Gastrocnemius medialis (tissue), 4 donors: ENCODE data around the gene TGOLN2. TPM values are rescaled to one million over a fixed set of nuclear protein-coding genes. Genes with fewer than 3 reads are reported as not detected.
"Not testable (repeated sequence)": the region's sequence is repeated elsewhere in the genome, so short reads cannot be mapped to it uniquely, and the experiment has no call there.

Experiments
- ATAC-seq, 2 donors: fragments of 150-250 bp; one replicate each; pipeline ENCODE4 v1.9.1; 2016
- DNase-seq, 2 donors: peaks; one replicate each; pipeline ENCODE4 v3.0.0-alpha.2; 2019
- H3K27ac ChIP-seq, 4 donors: fragments of 200-600 bp; sonication (generic); 1 replicate in 1 of 4; 2 replicates in 3 of 4; pipeline ENCODE4 v1.5.1; 2016 to 2018; ENCODE audit warnings: mild to moderate bottlenecking in 2 of 4, moderate library complexity in 1 of 4
- H3K27me3 ChIP-seq, 3 donors: fragments of 200-600 bp; sonication (generic) in 2 of 3; 1 replicate in 1 of 3; 2 replicates in 2 of 3; pipeline versions ENCODE4 v1.5.1 to v1.6.0; 2016 to 2019; ENCODE audit warnings: mild to moderate bottlenecking in 1 of 3, moderate library complexity in 1 of 3
- H3K36me3 ChIP-seq, 2 donors: fragments of 200-600 bp; sonication (generic) in 1 of 2; one replicate each; pipeline ENCODE4 v1.5.1; 2017 to 2018
- H3K4me1 ChIP-seq, 2 donors: fragments of 200-600 bp; sonication (generic) in 1 of 2; one replicate each; pipeline ENCODE4 v1.5.1; 2016 to 2017; ENCODE audit warnings: mild to moderate bottlenecking in 2 of 2
- H3K4me3 ChIP-seq, 4 donors: fragments of 200-600 bp; sonication (generic) in 3 of 4; 1 replicate in 1 of 4; 2 replicates in 3 of 4; pipeline ENCODE4 v1.5.1; 2016 to 2019; ENCODE audit warnings: mild to moderate bottlenecking in 2 of 4
- H3K9me3 ChIP-seq, 3 donors: fragments of 200-600 bp; sonication (generic) in 2 of 3; 1 replicate in 1 of 3; 2 replicates in 2 of 3; pipeline ENCODE4 v1.5.1; 2016 to 2019
- POLR2A ChIP-seq, 2 donors: fragments of 450-650 bp; IDR thresholded peaks; one replicate each; pipeline ENCODE4 v1.6.1; 2017; ENCODE audit warnings: antibody characterized with exemption in 2 of 2, mild to moderate bottlenecking in 2 of 2, moderate library complexity in 2 of 2
- in situ Hi-C, 4 donors: fragments of 200-750 bp; cut with MboI; loops; one replicate each; pipeline versions ENCODE4 v1.15.0 to v1.8.0; 2017; ENCODE audit warnings: low sequenced_read_pairs in 4 of 4
- intact Hi-C: fragments of 100-400 bp; cut with DNase I; formaldehyde crosslinking; loops from one replicate; pipeline ENCODE4 v1.15.1; 2023; ENCODE audit warnings: low total_unique reads
- total RNA-seq, 4 donors: library from RNA; depleted of rRNA; stranded (reverse); fragments of >200 nt; gene quantifications; one replicate each; pipeline versions ENCODE4 v1.1.0 to v1.2.3, GENCODE V29; 2016
- TF ChIP-seq, protein P1 (sequence below), 5 experiments: fragments of 450-650 bp in 3 of 5; fragments of 200-600 bp in 2 of 5; sonication (generic) in 2 of 5; IDR thresholded peaks in 4 of 5; conservative IDR thresholded peaks in 1 of 5; 1 replicate in 4 of 5; 2 replicates in 1 of 5; pipeline ENCODE4 v1.5.1; 2016 to 2019; ENCODE audit warnings: antibody characterized with exemption in 5 of 5, mild to moderate bottlenecking in 3 of 5, moderate library complexity in 3 of 5

The TGOLN2 gene
- total RNA-seq, 4 donors from 2014 or later = 29.5 to 81.7 (median 61.9) TPM

DNA sequence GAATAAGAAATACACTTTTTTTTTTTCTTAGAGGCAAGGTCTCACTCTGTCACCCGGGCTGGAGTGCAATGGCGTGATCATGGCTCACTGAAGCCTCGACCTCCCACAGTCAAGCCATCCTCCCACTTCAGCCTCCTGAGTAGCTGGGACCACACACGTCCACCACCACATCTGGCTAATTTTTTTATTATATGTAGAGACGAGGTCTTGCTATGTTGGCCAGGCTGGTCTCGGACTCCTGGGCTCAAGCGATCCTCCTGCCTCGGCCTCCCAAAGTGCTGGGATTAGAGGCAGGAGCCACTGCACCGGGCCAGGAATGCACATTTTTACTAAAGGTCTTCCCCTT, 2.4 kb downstream of the TGOLN2 start:
- H3K4me1 ChIP-seq = peaks cover 32 to 34% of the 10 kb centered on the region in 2 donors
- no peaks in the 10 kb centered on the region for H3K27me3 ChIP-seq
- in situ Hi-C loops = no loop called here
- H3K27ac ChIP-seq = peak overlapping the region in 1 of 4 donors; percentile 9
- no peak for DNase-seq
- no peaks in the 10 kb centered on the region for H3K9me3 ChIP-seq
- intact Hi-C loops = no loop called here
- no peak for TF ChIP-seq POLR2A (IDR thresholded peaks at IDR 0.05)
- TF ChIP-seq, protein P1, sequence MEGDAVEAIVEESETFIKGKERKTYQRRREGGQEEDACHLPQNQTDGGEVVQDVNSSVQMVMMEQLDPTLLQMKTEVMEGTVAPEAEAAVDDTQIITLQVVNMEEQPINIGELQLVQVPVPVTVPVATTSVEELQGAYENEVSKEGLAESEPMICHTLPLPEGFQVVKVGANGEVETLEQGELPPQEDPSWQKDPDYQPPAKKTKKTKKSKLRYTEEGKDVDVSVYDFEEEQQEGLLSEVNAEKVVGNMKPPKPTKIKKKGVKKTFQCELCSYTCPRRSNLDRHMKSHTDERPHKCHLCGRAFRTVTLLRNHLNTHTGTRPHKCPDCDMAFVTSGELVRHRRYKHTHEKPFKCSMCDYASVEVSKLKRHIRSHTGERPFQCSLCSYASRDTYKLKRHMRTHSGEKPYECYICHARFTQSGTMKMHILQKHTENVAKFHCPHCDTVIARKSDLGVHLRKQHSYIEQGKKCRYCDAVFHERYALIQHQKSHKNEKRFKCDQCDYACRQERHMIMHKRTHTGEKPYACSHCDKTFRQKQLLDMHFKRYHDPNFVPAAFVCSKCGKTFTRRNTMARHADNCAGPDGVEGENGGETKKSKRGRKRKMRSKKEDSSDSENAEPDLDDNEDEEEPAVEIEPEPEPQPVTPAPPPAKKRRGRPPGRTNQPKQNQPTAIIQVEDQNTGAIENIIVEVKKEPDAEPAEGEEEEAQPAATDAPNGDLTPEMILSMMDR (IDR thresholded peaks at IDR 0.05 in 4 of 5, conservative IDR thresholded peaks at IDR 0.05 in 1 of 5) = no peak
- no peak for ATAC-seq
- H3K36me3 ChIP-seq = peaks cover 0 to 45% of the 10 kb centered on the region in 2 donors
- peak overlapping the region; percentile 74 to 99 (median 81) for H3K4me3 ChIP-seq

DNA sequence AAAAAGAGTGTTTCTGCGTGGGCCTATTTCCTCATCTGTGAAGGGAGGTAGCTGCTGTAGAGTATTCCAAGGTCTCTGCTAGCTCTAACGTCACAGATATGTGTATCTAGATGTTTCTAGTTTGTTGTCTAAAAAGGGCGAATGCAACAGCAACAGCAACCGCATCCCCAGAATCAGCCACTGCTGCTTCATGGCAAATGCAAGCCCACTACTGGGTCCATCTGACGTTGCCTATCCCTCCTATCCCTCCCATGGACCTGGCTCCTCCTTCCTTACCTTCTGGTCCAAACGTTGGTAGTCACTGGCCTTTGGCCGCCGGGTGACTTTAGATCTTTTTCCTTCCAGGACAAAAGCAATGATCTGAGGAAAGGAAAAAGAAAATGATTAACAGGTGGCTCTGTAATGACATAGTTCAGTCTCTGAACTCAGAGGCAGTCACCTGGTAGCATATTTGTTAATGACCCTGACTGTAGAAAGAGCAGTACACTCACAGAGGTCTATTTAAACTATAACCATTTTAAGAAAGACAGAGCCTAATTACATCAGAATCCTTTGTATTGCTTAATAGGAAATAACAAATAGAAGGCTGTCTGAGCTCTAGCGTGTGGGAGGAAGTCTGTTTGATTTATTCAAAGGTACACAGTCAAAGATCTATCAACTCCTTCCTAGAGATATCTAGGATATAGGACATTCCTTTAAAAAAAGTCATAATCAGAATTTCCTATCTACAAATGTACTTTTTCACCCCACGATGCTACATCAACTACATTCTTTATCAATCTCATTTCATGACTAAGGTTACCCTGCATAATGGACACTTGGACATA, 2.9 kb downstream of the TGOLN2 start:
- intact Hi-C loops = no loop called here
- H3K36me3 ChIP-seq = peaks cover 0 to 51% of the 10 kb centered on the region in 2 donors

DNA sequence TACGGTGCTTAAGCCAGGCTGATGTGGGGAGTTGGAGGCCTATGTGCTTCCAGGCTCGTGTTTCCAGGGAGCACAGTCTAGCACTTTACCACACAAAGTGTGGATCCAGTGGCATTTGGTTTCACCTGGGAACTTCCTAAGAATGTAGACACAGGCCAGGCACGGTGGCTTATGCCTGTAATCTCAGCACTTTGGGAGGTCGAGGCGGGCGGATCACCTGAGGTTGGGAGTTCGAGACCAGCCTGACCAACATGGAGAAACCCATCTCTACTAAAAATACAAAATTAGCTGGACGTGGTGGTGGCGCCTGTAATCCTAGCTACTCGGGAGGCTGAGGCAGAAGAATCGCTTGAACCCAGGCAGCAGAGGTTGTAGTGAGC, 3.8 kb downstream of the TGOLN2 start:
- ATAC-seq, H3K9me3 ChIP-seq, intact Hi-C loops, H3K4me3 ChIP-seq, H3K27me3 ChIP-seq, DNase-seq, in situ Hi-C loops, H3K27ac ChIP-seq: not testable (repeated sequence)
- Histone ChIP-seq H3K4me1 (peaks cover 32 to 34% of the 10 kb centered on the region in 2 donors), H3K36me3 (peaks cover 0 to 57% of the 10 kb centered on the region in 2 donors)

More for the DNA sequence above, 2.9 kb downstream of the TGOLN2 start:
- Histone ChIP-seq H3K4me3 (peak overlapping the region; percentile 74 to 99 (median 81)), H3K27ac (peak overlapping the region in 1 of 4 donors; percentile 9), H3K4me1 (peaks cover 32 to 34% of the 10 kb centered on the region in 2 donors), H3K27me3 (no peaks in the 10 kb centered on the region), H3K9me3 (no peaks in the 10 kb centered on the region)
- DNase-seq (no peak), ATAC-seq (no peak)
- TF ChIP-seq, protein P1 (IDR thresholded peaks at IDR 0.05 in 4 of 5, conservative IDR thresholded peaks at IDR 0.05 in 1 of 5) = no peak
- TF ChIP-seq POLR2A (IDR thresholded peaks at IDR 0.05) = no peak
- in situ Hi-C loops = no loop called here

DNA sequence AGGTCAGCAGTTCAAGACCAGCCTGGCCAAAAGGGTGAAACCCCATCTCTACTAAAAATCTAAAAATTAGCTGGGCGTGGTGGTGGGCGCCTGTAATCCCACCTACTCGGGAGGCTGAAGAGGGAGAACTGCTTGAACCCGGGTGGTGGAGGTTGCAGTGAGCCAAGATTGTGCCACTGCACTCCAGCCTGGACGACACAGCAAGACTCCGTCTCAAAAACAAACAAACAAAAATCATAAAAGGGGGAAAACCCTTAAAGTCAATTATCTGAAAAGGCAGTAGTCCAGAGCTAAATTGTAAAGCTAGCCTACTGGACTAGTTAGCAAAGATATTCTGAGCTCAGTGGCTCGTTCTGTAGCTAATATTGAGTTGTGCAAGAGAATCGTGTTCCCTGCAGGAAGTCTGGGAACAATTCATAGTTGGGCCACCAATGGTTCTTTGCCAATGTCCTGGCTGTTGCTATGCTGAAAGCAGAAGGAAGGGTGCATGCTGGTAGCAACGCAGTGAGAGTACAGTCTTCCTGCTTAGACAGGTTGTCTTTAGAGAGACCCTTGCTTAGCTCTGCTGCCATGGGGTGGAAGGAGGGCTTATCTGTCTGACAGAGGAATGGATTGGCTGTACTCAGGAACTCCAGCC, 4.3 kb downstream of the TGOLN2 start:
- H3K36me3 ChIP-seq = peaks cover 0 to 57% of the 10 kb centered on the region in 2 donors
- ATAC-seq = no peak
- H3K4me1 ChIP-seq = peaks cover 32 to 34% of the 10 kb centered on the region in 2 donors
- H3K27me3 ChIP-seq = no peaks in the 10 kb centered on the region
- intact Hi-C loops = no loop called here
- no peak overlapping the region for H3K27ac ChIP-seq
- H3K4me3 ChIP-seq = no peak overlapping the region
- no peak for TF ChIP-seq POLR2A (IDR thresholded peaks at IDR 0.05)
- TF ChIP-seq, protein P1 (IDR thresholded peaks at IDR 0.05 in 4 of 5, conservative IDR thresholded peaks at IDR 0.05 in 1 of 5) = no peak
- no peak for DNase-seq
- H3K9me3 ChIP-seq = no peaks in the 10 kb centered on the region
- in situ Hi-C loops = no loop called here

DNA sequence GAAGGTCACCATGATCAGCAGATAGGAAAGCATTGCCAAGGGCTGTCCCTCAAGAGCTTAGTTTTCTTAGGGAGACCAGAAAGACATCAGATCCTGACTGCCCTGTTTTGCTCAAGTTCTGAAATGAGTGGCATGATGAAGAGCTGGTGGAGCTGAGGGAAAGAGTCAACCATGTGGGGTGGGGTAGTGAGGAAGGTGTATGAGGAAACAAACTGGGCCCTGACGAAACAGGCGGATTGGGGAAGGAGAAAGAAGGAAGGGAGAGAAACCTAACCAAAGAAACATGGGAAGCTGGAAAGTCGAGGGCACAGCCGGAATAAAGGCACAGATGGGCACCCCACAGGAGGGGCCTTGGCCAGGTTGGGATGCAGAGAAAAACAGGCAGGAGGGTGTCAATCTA, 8.0 kb downstream of the TGOLN2 start:
- DNase-seq (no peak), ATAC-seq (no peak)
- no peaks in the 10 kb centered on the region for H3K9me3 ChIP-seq
- TF ChIP-seq POLR2A (IDR thresholded peaks at IDR 0.05) = no peak
- TF ChIP-seq, protein P1 (IDR thresholded peaks at IDR 0.05 in 4 of 5, conservative IDR thresholded peaks at IDR 0.05 in 1 of 5) = no peak
- intact Hi-C loops (no loop called here), in situ Hi-C loops (no loop called here)
- H3K4me3 ChIP-seq = no peak overlapping the region
- H3K4me1 ChIP-seq = peaks cover 8 to 10% of the 10 kb centered on the region in 2 donors
- no peaks in the 10 kb centered on the region for H3K27me3 ChIP-seq
- H3K27ac ChIP-seq = no peak overlapping the region
- peaks cover 0 to 72% of the 10 kb centered on the region in 2 donors for H3K36me3 ChIP-seq
